Fibroblast of lung (primary cell): ENCODE data around the gene DAZAP1. TPM values are rescaled to one million over a fixed set of nuclear protein-coding genes. Genes with fewer than 3 reads are reported as not detected.
"Not testable (repeated sequence)": the region's sequence is repeated elsewhere in the genome, so short reads cannot be mapped to it uniquely, and the experiment has no call there.

Experiments
- DNase-seq, 2 donors: peaks; one replicate each; pipeline versions ENCODE4 v3.0.0 to v3.0.0-alpha.2; 2010; ENCODE audit warnings: low read depth in 2 of 2
- H2AFZ ChIP-seq: 2 replicates; pipeline ENCODE4 v1.5.1; 2012; ENCODE audit warnings: low read length, control low read depth, inconsistent platforms
- H3K27ac ChIP-seq: 2 replicates; pipeline ENCODE4 v1.5.1; 2011; ENCODE audit warnings: low read length, control low read depth; ENCODE audit not compliant: insufficient read depth
- H3K27me3 ChIP-seq: 2 replicates; pipeline ENCODE4 v1.5.1; 2011; ENCODE audit warnings: mild to moderate bottlenecking, low read length; ENCODE audit not compliant: control insufficient read depth, insufficient read depth
- H3K36me3 ChIP-seq: 2 replicates; pipeline ENCODE4 v1.5.1; 2011; ENCODE audit warnings: low read length; ENCODE audit not compliant: control insufficient read depth, insufficient read depth
- H3K4me1 ChIP-seq: 2 replicates; pipeline ENCODE4 v1.5.1; 2011; ENCODE audit warnings: low read length; ENCODE audit not compliant: control insufficient read depth, insufficient read depth; ENCODE audit errors: extremely low read depth
- H3K4me2 ChIP-seq: 2 replicates; pipeline ENCODE4 v1.5.1; 2011; ENCODE audit warnings: low read length, control low read depth; ENCODE audit not compliant: insufficient read depth; ENCODE audit errors: extremely low read depth
- H3K4me3 ChIP-seq, 4 experiments: fragments of 200-600 bp in 1 of 4; sonication (generic) in 1 of 4; replicated peaks in 1 of 4; 2 replicates each; pipeline ENCODE4 v1.5.1; 2011 to 2016; ENCODE audit warnings: low read length in 4 of 4, low read depth in 3 of 4, mild to moderate bottlenecking in 3 of 4, control low read depth in 2 of 4, inconsistent platforms in 1 of 4, mixed read lengths in 1 of 4; ENCODE audit not compliant: insufficient read depth in 1 of 4; ENCODE audit errors: control extremely low read depth in 1 of 4
- H3K79me2 ChIP-seq: 2 replicates; pipeline ENCODE4 v1.5.1; 2012; ENCODE audit warnings: mild to moderate bottlenecking, low read length, inconsistent platforms; ENCODE audit not compliant: control insufficient read depth, insufficient read depth
- H3K9ac ChIP-seq: 2 replicates; pipeline ENCODE4 v1.5.1; 2011; ENCODE audit warnings: mild to moderate bottlenecking, low read length, control low read depth; ENCODE audit not compliant: insufficient read depth
- H3K9me3 ChIP-seq: 2 replicates; pipeline ENCODE4 v1.5.1; 2012; ENCODE audit warnings: low read depth, low read length; ENCODE audit not compliant: control insufficient read depth, insufficient read depth
- H4K20me1 ChIP-seq: 2 replicates; pipeline ENCODE4 v1.5.1; 2011; ENCODE audit warnings: low read length; ENCODE audit not compliant: control insufficient read depth, insufficient read depth; ENCODE audit errors: extremely low read depth
- EZH2 ChIP-seq: IDR thresholded peaks from 2 replicates; pipeline ENCODE4 v1.5.1; 2012; ENCODE audit warnings: low read length, control low read depth, mild to moderate bottlenecking; ENCODE audit errors: missing control alignments
- polyA plus RNA-seq, 2 donors: library from polyadenylated mRNA; depleted of rRNA in 1 of 2; stranded (reverse) in 1 of 2; unstranded in 1 of 2; fragments of >200 nt; gene quantifications; 2 replicates each; pipeline ENCODE4 v1.2.1, GENCODE V29; 2011 to 2012; ENCODE audit warnings: missing spikeins in 1 of 2
- total RNA-seq: library from RNA; depleted of rRNA; stranded (reverse); fragments of >200 nt; gene quantifications from 2 replicates; pipeline ENCODE4 v1.2.1, GENCODE V29; 2014
- TF ChIP-seq, protein P1 (sequence below), 2 donors: IDR thresholded peaks in 1 of 2; conservative IDR thresholded peaks in 1 of 2; 1 replicate in 1 of 2; 2 replicates in 1 of 2; pipeline ENCODE4 v1.5.1; 2011 to 2012; ENCODE audit warnings: low read length in 2 of 2, control low read depth in 1 of 2, inconsistent platforms in 1 of 2, low read depth in 1 of 2, mild to moderate bottlenecking in 1 of 2

The DAZAP1 gene
- total and polyA plus RNA-seq, 2 donors (not counting 1 experiment from before 2014, with no cell fraction given) = 44.6 to 49.5 TPM

- no peak overlapping the region for H3K9ac ChIP-seq
- H3K9me3 ChIP-seq = no peaks in the 10 kb centered on the region
- no peak overlapping the region for H3K4me2 ChIP-seq
- H3K27ac ChIP-seq = peak overlapping the region; percentile 49
- no peaks in the 10 kb centered on the region for H3K27me3 ChIP-seq
- H3K4me3 ChIP-seq = no peak overlapping the region
- peaks cover 49% of the 10 kb centered on the region for H3K36me3 ChIP-seq
- peaks cover 88% of the 10 kb centered on the region for H3K79me2 ChIP-seq
- H4K20me1 ChIP-seq = no peaks in the 10 kb centered on the region
- no peak for DNase-seq
- TF ChIP-seq EZH2 = no peak
- TF ChIP-seq, protein P1, sequence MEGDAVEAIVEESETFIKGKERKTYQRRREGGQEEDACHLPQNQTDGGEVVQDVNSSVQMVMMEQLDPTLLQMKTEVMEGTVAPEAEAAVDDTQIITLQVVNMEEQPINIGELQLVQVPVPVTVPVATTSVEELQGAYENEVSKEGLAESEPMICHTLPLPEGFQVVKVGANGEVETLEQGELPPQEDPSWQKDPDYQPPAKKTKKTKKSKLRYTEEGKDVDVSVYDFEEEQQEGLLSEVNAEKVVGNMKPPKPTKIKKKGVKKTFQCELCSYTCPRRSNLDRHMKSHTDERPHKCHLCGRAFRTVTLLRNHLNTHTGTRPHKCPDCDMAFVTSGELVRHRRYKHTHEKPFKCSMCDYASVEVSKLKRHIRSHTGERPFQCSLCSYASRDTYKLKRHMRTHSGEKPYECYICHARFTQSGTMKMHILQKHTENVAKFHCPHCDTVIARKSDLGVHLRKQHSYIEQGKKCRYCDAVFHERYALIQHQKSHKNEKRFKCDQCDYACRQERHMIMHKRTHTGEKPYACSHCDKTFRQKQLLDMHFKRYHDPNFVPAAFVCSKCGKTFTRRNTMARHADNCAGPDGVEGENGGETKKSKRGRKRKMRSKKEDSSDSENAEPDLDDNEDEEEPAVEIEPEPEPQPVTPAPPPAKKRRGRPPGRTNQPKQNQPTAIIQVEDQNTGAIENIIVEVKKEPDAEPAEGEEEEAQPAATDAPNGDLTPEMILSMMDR (conservative IDR thresholded peaks at IDR 0.05 in 1 of 2, IDR thresholded peaks at IDR 0.05 in 1 of 2; ENCODE audit: low read depth in 1 of 2, low read length in 2 of 2) = no peak
- peaks cover 21% of the 10 kb centered on the region for H3K4me1 ChIP-seq
- no peak overlapping the region for H2AFZ ChIP-seq
Measured at GRCh38 chr19:1418496-1418775, 11.1 kb downstream of the DAZAP1 start.

DNA sequence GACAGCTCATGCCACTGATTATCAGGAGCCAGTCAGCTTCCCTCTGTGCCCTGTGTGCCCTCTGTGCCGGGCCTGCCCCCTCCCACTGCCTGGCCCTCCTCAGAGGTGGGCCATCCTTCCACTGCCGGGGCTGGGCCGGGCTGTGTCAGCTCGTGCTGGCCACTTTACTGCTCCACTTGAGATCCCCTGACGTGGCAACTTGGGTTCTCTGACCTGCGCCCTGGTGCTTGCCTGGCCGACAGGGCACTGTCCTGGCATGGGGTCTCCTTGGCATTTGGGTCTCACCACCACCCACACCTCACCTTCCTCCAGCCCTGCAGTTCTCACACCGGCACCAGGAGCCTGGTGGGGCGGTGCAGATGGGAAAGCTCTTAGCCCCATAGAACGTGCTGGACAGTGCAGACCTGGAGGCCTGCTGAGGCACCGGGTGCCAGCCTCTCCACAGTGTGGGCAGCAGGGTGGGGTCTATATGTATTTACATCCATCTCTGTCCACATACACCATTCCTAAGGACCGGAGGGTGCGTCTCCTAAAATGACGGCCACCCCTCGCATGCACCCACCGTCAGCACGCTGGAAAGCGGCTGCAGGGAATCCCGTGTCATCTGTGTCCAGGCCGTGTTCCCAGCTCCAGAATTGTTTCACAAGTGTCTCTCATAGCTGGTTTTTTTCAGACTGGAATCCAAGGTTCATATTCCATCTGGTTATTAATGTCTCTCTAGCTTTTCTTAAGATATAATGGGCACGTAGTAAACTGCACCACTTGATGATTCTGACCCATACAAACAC is 11.8 kb downstream of the DAZAP1 start:
- peaks cover 54% of the 10 kb centered on the region for H3K36me3 ChIP-seq
- H4K20me1 ChIP-seq = no peaks in the 10 kb centered on the region
- no peak overlapping the region for H3K4me2 ChIP-seq
- TF ChIP-seq EZH2 = no peak
- TF ChIP-seq, protein P1 (conservative IDR thresholded peaks at IDR 0.05 in 1 of 2, IDR thresholded peaks at IDR 0.05 in 1 of 2; ENCODE audit: low read depth in 1 of 2, low read length in 2 of 2) = no peak
- no peaks in the 10 kb centered on the region for H3K9me3 ChIP-seq
- H3K4me3 ChIP-seq = no peak overlapping the region
- no peak for DNase-seq
- H3K79me2 ChIP-seq = peaks cover 87% of the 10 kb centered on the region
- no peaks in the 10 kb centered on the region for H3K27me3 ChIP-seq
- no peak overlapping the region for H3K27ac ChIP-seq
- H3K9ac ChIP-seq = no peak overlapping the region
- H2AFZ ChIP-seq = no peak overlapping the region
- H3K4me1 ChIP-seq = peaks cover 19% of the 10 kb centered on the region

GRCh38 chr19:1420085-1420484 is 12.7 kb downstream of the DAZAP1 start:
- H3K27ac ChIP-seq, H3K27me3 ChIP-seq, H3K4me3 ChIP-seq, H3K9ac ChIP-seq, H4K20me1 ChIP-seq, DNase-seq, H3K9me3 ChIP-seq, H2AFZ ChIP-seq, H3K4me2 ChIP-seq: not testable (repeated sequence)
- H3K36me3 ChIP-seq = peaks cover 60% of the 10 kb centered on the region
- H3K4me1 ChIP-seq = peaks cover 16% of the 10 kb centered on the region
- peaks cover 83% of the 10 kb centered on the region for H3K79me2 ChIP-seq
